Upper lobe of right lung (tissue), 1 donor: ENCODE data around the gene SHROOM3. TPM values are rescaled to one million over a fixed set of nuclear protein-coding genes. Genes with fewer than 3 reads are reported as not detected.
A peak's percentile ranks its signal among the peaks of the same experiment; 100 is the strongest.
"Not testable (repeated sequence)": the region's sequence is repeated elsewhere in the genome, so short reads cannot be mapped to it uniquely, and the experiment has no call there.

Experiments used
- ATAC-seq: fragments of 200-7000 bp; cut with Tn5 transposase; one replicate; pipeline ENCODE4 v1.9.1; 2020; ENCODE audit warnings: mild to moderate bottlenecking, moderate library complexity
- DNase-seq: peaks from one replicate; pipeline ENCODE4 v3.0.0-alpha.2; 2020
- H3K27ac ChIP-seq: fragments of 200-600 bp; one replicate; pipeline ENCODE4 v1.8.0; 2022
- H3K27me3 ChIP-seq: fragments of 200-600 bp; one replicate; pipeline ENCODE4 v1.8.0; 2022; ENCODE audit warnings: mild to moderate bottlenecking
- H3K36me3 ChIP-seq: fragments of 200-600 bp; one replicate; pipeline ENCODE4 v1.8.0; 2022
- H3K4me1 ChIP-seq: fragments of 200-600 bp; one replicate; pipeline ENCODE4 v1.8.0; 2022
- H3K4me3 ChIP-seq: fragments of 200-600 bp; one replicate; pipeline ENCODE4 v1.8.0; 2022; ENCODE audit warnings: mild to moderate bottlenecking
- H3K9me3 ChIP-seq: fragments of 200-600 bp; one replicate; pipeline ENCODE4 v1.8.0; 2022
- CTCF ChIP-seq: fragments of 200-600 bp; IDR thresholded peaks from one replicate; pipeline ENCODE4 v1.8.0; 2022; ENCODE audit warnings: antibody characterized with exemption
- intact Hi-C: fragments of 100-400 bp; cut with DNase I; formaldehyde crosslinking; loops from one replicate; pipeline ENCODE4 v1.11.0; 2022
- total RNA-seq: library from RNA; stranded (reverse); fragmentation: NEBNext Ultra II Directional; extraction: Animal tissue kit (Norgen Biotek cat#: 25700); gene quantifications from one replicate; pipeline ENCODE4 v1.2.1, GENCODE V29; 2021
- donor health status: DM: no; HTN: yes; CAD: no; lungs with severe emphysema.

Gene SHROOM3
- total RNA-seq, 1 donor from 2014 or later = 73.3 TPM

- intact Hi-C loops = no loop called here
- Histone ChIP-seq H3K4me3 (no peak overlapping the region), H3K4me1 (peaks cover 9% of the 10 kb centered on the region), H3K27me3 (no peaks in the 10 kb centered on the region), H3K36me3 (no peaks in the 10 kb centered on the region), H3K27ac (no peak overlapping the region), H3K9me3 (no peaks in the 10 kb centered on the region)
- ATAC-seq (no peak), DNase-seq (no peak)
- no peak for TF ChIP-seq CTCF
These were observed 283.8 kb downstream of the SHROOM3 start for GRCh38 chr4:76718831-76719230.

GRCh38 chr4:76720121-76720520 lies 285.1 kb downstream of the SHROOM3 start:
- ATAC-seq = no peak
- H3K4me1 ChIP-seq = peaks cover 15% of the 10 kb centered on the region
- H3K27ac ChIP-seq = no peak overlapping the region
- H3K27me3 ChIP-seq = no peaks in the 10 kb centered on the region
- no peak overlapping the region for H3K4me3 ChIP-seq
- no peaks in the 10 kb centered on the region for H3K36me3 ChIP-seq
- no peak for TF ChIP-seq CTCF
- intact Hi-C loops = no loop called here
- H3K9me3 ChIP-seq = no peaks in the 10 kb centered on the region
- DNase-seq = no peak

GRCh38 chr4:76722146-76722545 lies 287.1 kb downstream of the SHROOM3 start:
- H3K9me3 ChIP-seq, H3K36me3 ChIP-seq, ATAC-seq, H3K4me3 ChIP-seq, H3K27ac ChIP-seq, intact Hi-C loops, DNase-seq, H3K27me3 ChIP-seq: not testable (repeated sequence)
- H3K4me1 ChIP-seq = peaks cover 18% of the 10 kb centered on the region

- TF ChIP-seq CTCF = no peak
- ATAC-seq (no peak), DNase-seq (no peak)
- intact Hi-C loops = no loop called here
- H3K27me3 ChIP-seq = no peaks in the 10 kb centered on the region
- H3K9me3 ChIP-seq = no peaks in the 10 kb centered on the region
- peaks cover 18% of the 10 kb centered on the region for H3K4me1 ChIP-seq
- H3K27ac ChIP-seq = no peak overlapping the region
- no peaks in the 10 kb centered on the region for H3K36me3 ChIP-seq
- no peak overlapping the region for H3K4me3 ChIP-seq
These were observed 287.8 kb downstream of the SHROOM3 start for GRCh38 chr4:76722838-76723237.

- Histone ChIP-seq H3K9me3 (no peaks in the 10 kb centered on the region), H3K27ac (no peak overlapping the region), H3K4me1 (peaks cover 18% of the 10 kb centered on the region), H3K4me3 (no peak overlapping the region), H3K36me3 (no peaks in the 10 kb centered on the region), H3K27me3 (no peaks in the 10 kb centered on the region)
- intact Hi-C loops = no loop called here
- DNase-seq (no peak), ATAC-seq (no peak)
- TF ChIP-seq CTCF = no peak
These were observed 288.3 kb downstream of the SHROOM3 start for GRCh38 chr4:76723373-76723772.

- H3K4me3 ChIP-seq = no peak overlapping the region
- no peaks in the 10 kb centered on the region for H3K27me3 ChIP-seq
- no peaks in the 10 kb centered on the region for H3K9me3 ChIP-seq
- TF ChIP-seq CTCF = no peak
- H3K4me1 ChIP-seq = peaks cover 18% of the 10 kb centered on the region
- no peaks in the 10 kb centered on the region for H3K36me3 ChIP-seq
- intact Hi-C loops = no loop called here
- DNase-seq = no peak
- peak; percentile 69 for ATAC-seq
- no peak overlapping the region for H3K27ac ChIP-seq
These were observed 288.9 kb downstream of the SHROOM3 start for GRCh38 chr4:76723924-76724323.
